ENCODE data around the gene TLK2. TPM values are rescaled to one million over a fixed set of nuclear protein-coding genes. Genes with fewer than 3 reads are reported as not detected.

Gene TLK2
- polyA plus RNA-seq, 1 of the 3 experiments (the other 2 are of a cell fraction), result 51.9 TPM

- H2AFZ ChIP-seq (ENCODE audit: low read depth), result no peak overlapping the region
- ChIA-PET POLR2A (interaction anchor here (1.0 to 1.9 kb wide), 3 partner anchors 8 to 23 kb away, joined by 4 to 8 read pairs (median 5); no protein-coding TSS in a partner anchor), CTCF (interaction anchor here (0.9 to 1.7 kb wide), 5 partner anchors 10 to 77 kb away, joined by 3 to 5 read pairs (median 3); no protein-coding TSS in a partner anchor)
- H3K4me1 ChIP-seq (ENCODE audit: control insufficient read depth in 1 of 2, insufficient read depth in 2 of 2, low read depth in 1 of 2, low read length in 1 of 2), result peaks cover 38 to 41% of the 10 kb centered on the region in 2 experiments; a peak in 3 of 4 replicates
- peak; percentile 44 for DNase-seq
- no peaks in the 10 kb centered on the region for H3K9me2 ChIP-seq
- H3K4me3 ChIP-seq (ENCODE audit: low read depth in 2 of 2, low read length in 1 of 2), result peak overlapping the region; percentile 87 to 95
- no peaks in the 10 kb centered on the region for H3K9me3 ChIP-seq
- H3K27ac ChIP-seq (ENCODE audit: low read depth in 2 of 2, low read length in 1 of 2), result peak overlapping the region; percentile 92 to 95
- no peaks in the 10 kb centered on the region for H3K27me3 ChIP-seq (ENCODE audit: insufficient read depth)
- peaks cover 21% of the 10 kb centered on the region for H3F3A ChIP-seq (replicated peaks; ENCODE audit: insufficient read depth)
- H3K4me2 ChIP-seq, result peak overlapping the region; percentile 93
- WGBS (ENCODE audit: low lambda C conversion rate), result 93% methylated on average over 14 of the region's 19 CpGs
- no peak for TF ChIP-seq RAD21 (IDR thresholded peaks at IDR 0.05; ENCODE audit: low read length)
- TF ChIP-seq MAX (IDR thresholded peaks at IDR 0.05; ENCODE audit: low read depth), result no peak
- TF ChIP-seq CHD2 (IDR thresholded peaks at IDR 0.05; ENCODE audit: low read length, partially characterized antibody), result no peak
- TF ChIP-seq FOXJ3 (CRISPR knock-in tag; IDR thresholded peaks at IDR 0.05), result no peak
- TF ChIP-seq MEF2A (IDR thresholded peaks at IDR 0.05; ENCODE audit: borderline replicate concordance, low read depth), result no peak
- TF ChIP-seq TEAD4 (IDR thresholded peaks at IDR 0.05; ENCODE audit: borderline replicate concordance, insufficient read depth), result no peak
- no peak for TF ChIP-seq ZBTB33 (IDR thresholded peaks at IDR 0.05; ENCODE audit: borderline replicate concordance, low read depth)
- TF ChIP-seq RCOR1 (IDR thresholded peaks at IDR 0.05; ENCODE audit: low read length), result no peak
- no peak for TF ChIP-seq NFIC (IDR thresholded peaks at IDR 0.05; ENCODE audit: borderline replicate concordance)
- TF ChIP-seq PBX3 (IDR thresholded peaks at IDR 0.05), result no peak
- no peak for TF ChIP-seq SIN3A (IDR thresholded peaks at IDR 0.05; ENCODE audit: borderline replicate concordance, low read depth, low read length)
- TF ChIP-seq NRF1 (IDR thresholded peaks at IDR 0.05; ENCODE audit: low read depth, low read length), result no peak
- no peak for TF ChIP-seq REST (IDR thresholded peaks at IDR 0.05; ENCODE audit: low read depth, low read length)
- no peak for TF ChIP-seq RFX5 (IDR thresholded peaks at IDR 0.05; ENCODE audit: low read length)
- H4K20me1 ChIP-seq (ENCODE audit: insufficient read depth), result peaks cover 59% of the 10 kb centered on the region
- peaks cover 93% of the 10 kb centered on the region for H3K79me2 ChIP-seq (ENCODE audit: insufficient read depth)
- H3K36me3 ChIP-seq (replicated peaks in 1 of 2; ENCODE audit: control insufficient read depth in 1 of 2, insufficient read depth in 2 of 2, low read length in 1 of 2), result peaks cover 3 to 5% of the 10 kb centered on the region in 2 experiments
- peak overlapping the region; percentile 87 for H3K9ac ChIP-seq
These were observed 151.1 kb downstream of the TLK2 start for GRCh38 chr17:62629556-62630364.

Measured in SK-N-SH (cell line).